OCI-LY3 (cell line): ENCODE measurements around the gene BTBD19.

Source experiments
- CTCF ChIP-seq: fragments of 200-600, 300-600 bp; sonication (generic); IDR thresholded peaks from 2 replicates; pipeline ENCODE4 v1.5.1; 2014; ENCODE audit warnings: antibody characterized with exemption, low read length, low read depth
- EZH2phosphoT487 ChIP-seq: fragments of 200-600 bp; shearing (Covaris generic); IDR thresholded peaks from 2 replicates; pipeline ENCODE4 v1.6.1; 2018; ENCODE audit warnings: antibody characterized with exemption, mixed run types, low read depth

DNA sequence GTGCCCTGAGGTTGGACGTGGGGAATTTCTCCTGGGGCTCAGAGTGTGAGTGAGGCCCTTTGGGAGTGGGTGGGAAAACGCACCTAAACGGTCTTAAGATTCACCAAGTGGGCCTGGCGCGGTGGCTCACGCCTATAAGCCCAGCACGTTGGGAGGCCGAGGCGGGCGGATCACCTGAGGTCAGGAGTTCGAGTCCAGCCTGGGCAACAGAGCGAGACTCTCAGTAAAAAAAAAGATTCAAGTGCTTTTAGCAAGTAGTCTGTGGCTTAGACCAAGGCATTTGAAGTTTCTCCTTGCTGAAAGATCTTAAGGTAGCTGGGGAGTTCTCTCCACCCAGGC lies 31.6 kb upstream of the BTBD19 start:
- TF ChIP-seq CTCF (no peak), EZH2phosphoT487 (no peak)
